Peyer's patch (tissue), 4 donors: ENCODE measurements around the gene ACOX3.

ENCODE experiments used
- CTCF ChIP-seq, 6 experiments: fragments of 450-650 bp in 4 of 6; fragments of 200-600 bp in 2 of 6; sonication (generic) in 1 of 6; IDR thresholded peaks; one replicate each; pipeline ENCODE4 v1.5.1; 2017 to 2019; ENCODE audit warnings: antibody characterized with exemption in 6 of 6, mild to moderate bottlenecking in 3 of 6, moderate library complexity in 1 of 6
- POLR2A ChIP-seq, 2 donors: fragments of 450-650 bp; IDR thresholded peaks; one replicate each; pipeline ENCODE4 v1.5.1; 2017; ENCODE audit warnings: antibody characterized with exemption in 2 of 2, mild to moderate bottlenecking in 2 of 2, moderate library complexity in 2 of 2

GRCh38 chr4:8322794-8323704 lies 117.5 kb downstream of the ACOX3 start:
- TF ChIP-seq POLR2A (IDR thresholded peaks at IDR 0.05), result no peak
- no peak for TF ChIP-seq CTCF (IDR thresholded peaks at IDR 0.05)
